MG63 (cell line): ENCODE results near the gene CDH7. TPM values are rescaled to one million over a fixed set of nuclear protein-coding genes. Genes with fewer than 3 reads are reported as not detected.

Experiments used
- DNase-seq: peaks from one replicate; pipeline ENCODE4 v3.0.0-alpha.2; 2020
- H3K27me3 ChIP-seq: fragments of 250-450 bp; sonication (Bioruptor Pico); 2 replicates; pipeline ENCODE4 v1.5.1; 2020; ENCODE audit warnings: mild to moderate bottlenecking, moderate library complexity
- H3K36me3 ChIP-seq: fragments of 250-450 bp; sonication (Bioruptor Pico); 2 replicates; pipeline ENCODE4 v1.5.1; 2020; ENCODE audit warnings: mild to moderate bottlenecking, moderate library complexity
- H3K4me3 ChIP-seq: fragments of 250-450 bp; sonication (Bioruptor Pico); 2 replicates; pipeline ENCODE4 v1.5.1; 2020; ENCODE audit warnings: mild to moderate bottlenecking, moderate library complexity
- H3K9me3 ChIP-seq: fragments of 250-450 bp; sonication (Bioruptor Pico); 2 replicates; pipeline ENCODE4 v1.5.1; 2020; ENCODE audit warnings: mild to moderate bottlenecking, moderate library complexity
- total RNA-seq: library from RNA; depleted of rRNA; stranded (reverse); fragments of >200 nt; shearing (Covaris generic); gene quantifications from 2 replicates; pipeline ENCODE4 v1.2.3, GENCODE V29; 2014; ENCODE audit warnings: low replicate concordance

Gene CDH7
- total RNA-seq, 1 experiment from 2014 or later: not detected

GRCh38 chr18:65827444-65827843 lies 76.6 kb downstream of the CDH7 start:
- Histone ChIP-seq H3K9me3 (no peaks in the 10 kb centered on the region), H3K27me3 (no peaks in the 10 kb centered on the region), H3K36me3 (no peaks in the 10 kb centered on the region), H3K4me3 (no peak overlapping the region)
- no peak for DNase-seq

- no peak overlapping the region for H3K4me3 ChIP-seq
- no peaks in the 10 kb centered on the region for H3K27me3 ChIP-seq
- no peaks in the 10 kb centered on the region for H3K9me3 ChIP-seq
- no peaks in the 10 kb centered on the region for H3K36me3 ChIP-seq
- DNase-seq: no peak
Measured at GRCh38 chr18:65835881-65836280, 85.1 kb downstream of the CDH7 start.

- Histone ChIP-seq H3K4me3 (no peak overlapping the region), H3K9me3 (no peaks in the 10 kb centered on the region), H3K36me3 (no peaks in the 10 kb centered on the region), H3K27me3 (no peaks in the 10 kb centered on the region)
- no peak for DNase-seq
Measured at GRCh38 chr18:65846107-65846506, 95.3 kb downstream of the CDH7 start.

GRCh38 chr18:65852273-65852672 lies 101.5 kb downstream of the CDH7 start:
- no peaks in the 10 kb centered on the region for H3K27me3 ChIP-seq
- no peaks in the 10 kb centered on the region for H3K9me3 ChIP-seq

GRCh38 chr18:65859075-65859474 lies 108.3 kb downstream of the CDH7 start:
- Histone ChIP-seq H3K36me3 (no peaks in the 10 kb centered on the region), H3K4me3 (no peak overlapping the region), H3K27me3 (no peaks in the 10 kb centered on the region), H3K9me3 (no peaks in the 10 kb centered on the region)
- DNase-seq: no peak

More at GRCh38 chr18:65852273-65852672, 101.5 kb downstream of the CDH7 start:
- no peak for DNase-seq
- Histone ChIP-seq H3K36me3 (no peaks in the 10 kb centered on the region), H3K4me3 (no peak overlapping the region)

GRCh38 chr18:65869527-65869926 lies 118.7 kb downstream of the CDH7 start:
- no peaks in the 10 kb centered on the region for H3K36me3 ChIP-seq
- no peaks in the 10 kb centered on the region for H3K27me3 ChIP-seq
- H3K4me3 ChIP-seq: no peak overlapping the region
- H3K9me3 ChIP-seq: no peaks in the 10 kb centered on the region
- DNase-seq: no peak

GRCh38 chr18:65876310-65876709 lies 125.5 kb downstream of the CDH7 start:
- Histone ChIP-seq H3K9me3 (no peaks in the 10 kb centered on the region), H3K27me3 (no peaks in the 10 kb centered on the region), H3K36me3 (no peaks in the 10 kb centered on the region), H3K4me3 (no peak overlapping the region)
- no peak for DNase-seq

GRCh38 chr18:65897292-65897691 lies 146.5 kb downstream of the CDH7 start:
- Histone ChIP-seq H3K9me3 (no peaks in the 10 kb centered on the region), H3K27me3 (no peaks in the 10 kb centered on the region), H3K36me3 (no peaks in the 10 kb centered on the region), H3K4me3 (no peak overlapping the region)
- no peak for DNase-seq

GRCh38 chr18:65901522-65901921 lies 150.7 kb downstream of the CDH7 start:
- Histone ChIP-seq H3K9me3 (no peaks in the 10 kb centered on the region), H3K27me3 (no peaks in the 10 kb centered on the region), H3K36me3 (no peaks in the 10 kb centered on the region), H3K4me3 (no peak overlapping the region)
- no peak for DNase-seq

- DNase-seq: no peak
- Histone ChIP-seq H3K9me3 (no peaks in the 10 kb centered on the region), H3K4me3 (no peak overlapping the region), H3K36me3 (no peaks in the 10 kb centered on the region), H3K27me3 (no peaks in the 10 kb centered on the region)
Measured at GRCh38 chr18:65906621-65907034, 155.8 kb downstream of the CDH7 start.

GRCh38 chr18:65907281-65907680 lies 156.5 kb downstream of the CDH7 start:
- no peaks in the 10 kb centered on the region for H3K9me3 ChIP-seq
- DNase-seq: no peak
- no peak overlapping the region for H3K4me3 ChIP-seq
- no peaks in the 10 kb centered on the region for H3K27me3 ChIP-seq
- H3K36me3 ChIP-seq: no peaks in the 10 kb centered on the region

- no peak for DNase-seq
- H3K4me3 ChIP-seq: no peak overlapping the region
- no peaks in the 10 kb centered on the region for H3K36me3 ChIP-seq
- no peaks in the 10 kb centered on the region for H3K9me3 ChIP-seq
- no peaks in the 10 kb centered on the region for H3K27me3 ChIP-seq
Measured at GRCh38 chr18:65919018-65919417, 168.2 kb downstream of the CDH7 start.

- H3K27me3 ChIP-seq: no peaks in the 10 kb centered on the region
- H3K4me3 ChIP-seq: no peak overlapping the region
- no peaks in the 10 kb centered on the region for H3K36me3 ChIP-seq
- no peak for DNase-seq
- no peaks in the 10 kb centered on the region for H3K9me3 ChIP-seq
Measured at GRCh38 chr18:65919663-65920062, 168.9 kb downstream of the CDH7 start.

- H3K27me3 ChIP-seq: no peaks in the 10 kb centered on the region
- H3K4me3 ChIP-seq: no peak overlapping the region
- DNase-seq: no peak
- H3K9me3 ChIP-seq: no peaks in the 10 kb centered on the region
- H3K36me3 ChIP-seq: no peaks in the 10 kb centered on the region
Measured at GRCh38 chr18:65922103-65922502, 171.3 kb downstream of the CDH7 start.

GRCh38 chr18:65924904-65925303 lies 174.1 kb downstream of the CDH7 start:
- Histone ChIP-seq H3K36me3 (no peaks in the 10 kb centered on the region), H3K27me3 (no peaks in the 10 kb centered on the region), H3K4me3 (no peak overlapping the region), H3K9me3 (no peaks in the 10 kb centered on the region)
- no peak for DNase-seq

GRCh38 chr18:65934874-65935273 lies 184.1 kb downstream of the CDH7 start:
- no peaks in the 10 kb centered on the region for H3K27me3 ChIP-seq
- no peak overlapping the region for H3K4me3 ChIP-seq
- DNase-seq: no peak
- no peaks in the 10 kb centered on the region for H3K9me3 ChIP-seq
- H3K36me3 ChIP-seq: no peaks in the 10 kb centered on the region

GRCh38 chr18:65936678-65937077 lies 185.9 kb downstream of the CDH7 start:
- Histone ChIP-seq H3K9me3 (no peaks in the 10 kb centered on the region), H3K27me3 (no peaks in the 10 kb centered on the region), H3K4me3 (no peak overlapping the region), H3K36me3 (no peaks in the 10 kb centered on the region)
- no peak for DNase-seq

GRCh38 chr18:65937180-65937579 lies 186.4 kb downstream of the CDH7 start:
- H3K36me3 ChIP-seq: no peaks in the 10 kb centered on the region
- H3K27me3 ChIP-seq: no peaks in the 10 kb centered on the region
- H3K9me3 ChIP-seq: no peaks in the 10 kb centered on the region
- H3K4me3 ChIP-seq: no peak overlapping the region
- DNase-seq: no peak
